ENCODE measurements around the gene LRRC4B.

Gene LRRC4B

DNA sequence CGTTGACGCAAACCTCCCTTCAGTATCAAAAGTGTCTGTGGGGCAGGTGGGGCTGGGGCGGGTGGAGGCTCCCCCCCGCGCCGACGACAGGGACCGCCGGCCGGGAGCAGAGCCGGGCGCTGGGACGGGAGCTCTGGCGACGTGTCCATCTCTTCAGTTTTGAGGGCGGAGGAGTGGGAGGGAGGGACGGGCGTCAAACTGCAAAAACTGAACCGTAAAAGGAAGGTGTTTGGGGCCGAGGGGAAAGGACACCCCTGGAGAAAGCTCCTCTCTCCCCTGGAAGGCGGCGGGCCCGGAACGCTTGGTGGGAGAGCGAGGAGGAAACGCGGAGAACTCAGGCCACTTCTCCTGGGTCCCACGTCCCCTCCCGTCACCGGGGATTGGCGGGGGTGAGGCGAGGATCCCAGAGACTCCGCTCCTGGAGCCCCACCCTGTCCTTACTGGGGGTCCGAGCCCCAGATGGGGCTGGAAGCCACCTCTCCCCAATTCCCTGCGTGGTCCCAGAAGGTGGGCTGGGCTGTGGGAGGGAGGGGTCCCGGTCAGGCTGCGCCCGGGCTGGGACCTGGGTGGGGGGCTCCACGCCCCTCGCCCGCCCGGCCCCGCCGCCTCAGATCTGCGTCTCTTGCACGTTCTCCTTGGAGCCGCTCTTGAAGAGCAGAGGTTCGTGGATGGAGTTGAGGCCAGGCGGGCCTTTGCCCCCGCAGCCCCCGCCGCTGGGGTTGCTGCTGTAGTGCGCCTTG is 51.1 kb downstream of the LRRC4B start:
- TF ChIP-seq, protein P1, sequence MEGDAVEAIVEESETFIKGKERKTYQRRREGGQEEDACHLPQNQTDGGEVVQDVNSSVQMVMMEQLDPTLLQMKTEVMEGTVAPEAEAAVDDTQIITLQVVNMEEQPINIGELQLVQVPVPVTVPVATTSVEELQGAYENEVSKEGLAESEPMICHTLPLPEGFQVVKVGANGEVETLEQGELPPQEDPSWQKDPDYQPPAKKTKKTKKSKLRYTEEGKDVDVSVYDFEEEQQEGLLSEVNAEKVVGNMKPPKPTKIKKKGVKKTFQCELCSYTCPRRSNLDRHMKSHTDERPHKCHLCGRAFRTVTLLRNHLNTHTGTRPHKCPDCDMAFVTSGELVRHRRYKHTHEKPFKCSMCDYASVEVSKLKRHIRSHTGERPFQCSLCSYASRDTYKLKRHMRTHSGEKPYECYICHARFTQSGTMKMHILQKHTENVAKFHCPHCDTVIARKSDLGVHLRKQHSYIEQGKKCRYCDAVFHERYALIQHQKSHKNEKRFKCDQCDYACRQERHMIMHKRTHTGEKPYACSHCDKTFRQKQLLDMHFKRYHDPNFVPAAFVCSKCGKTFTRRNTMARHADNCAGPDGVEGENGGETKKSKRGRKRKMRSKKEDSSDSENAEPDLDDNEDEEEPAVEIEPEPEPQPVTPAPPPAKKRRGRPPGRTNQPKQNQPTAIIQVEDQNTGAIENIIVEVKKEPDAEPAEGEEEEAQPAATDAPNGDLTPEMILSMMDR (IDR thresholded peaks at IDR 0.05; ENCODE audit: control extremely low read depth, extremely low read depth, low read depth, missing control alignments): no peak
- ChIA-PET POLR2A (interaction anchor here (0.6 kb wide), 1 partner anchor 29 kb away, joined by 4 read pairs; no protein-coding TSS in a partner anchor), CTCF (no interaction called here)
- DNase-seq (ENCODE audit: extremely low spot score): no peak

DNA sequence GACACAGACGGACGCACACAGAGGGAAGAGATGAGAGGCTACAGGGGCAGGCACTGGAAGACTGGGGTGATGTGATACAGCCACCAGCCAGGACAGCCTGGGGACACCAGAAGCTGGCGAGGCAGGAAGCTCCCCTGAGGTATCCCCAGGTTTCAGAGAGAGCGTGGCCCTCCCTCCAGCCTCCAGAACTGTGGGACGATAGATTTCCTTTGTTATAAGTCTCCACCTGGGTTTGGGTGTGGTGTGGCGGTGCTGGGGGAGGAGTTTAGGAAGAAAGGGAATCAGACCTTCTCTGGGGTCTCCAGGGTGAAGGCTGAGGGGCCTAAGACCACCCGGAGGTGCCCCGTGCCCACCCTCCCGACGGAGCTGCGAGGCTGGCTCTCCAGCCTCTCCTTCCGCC is 51.8 kb downstream of the LRRC4B start:
- POLR2A ChIA-PET: interaction anchor here (0.6 kb wide), 1 partner anchor 28 kb away, joined by 4 read pairs; no protein-coding TSS in a partner anchor
- CTCF ChIA-PET: interaction anchor here (2.5 kb wide), 1 partner anchor 21 kb away, joined by 9 read pairs; no protein-coding TSS in a partner anchor
- no peak for DNase-seq (ENCODE audit: extremely low spot score)
- TF ChIP-seq, protein P1 (IDR thresholded peaks at IDR 0.05; ENCODE audit: control extremely low read depth, extremely low read depth, low read depth, missing control alignments): no peak

DNA sequence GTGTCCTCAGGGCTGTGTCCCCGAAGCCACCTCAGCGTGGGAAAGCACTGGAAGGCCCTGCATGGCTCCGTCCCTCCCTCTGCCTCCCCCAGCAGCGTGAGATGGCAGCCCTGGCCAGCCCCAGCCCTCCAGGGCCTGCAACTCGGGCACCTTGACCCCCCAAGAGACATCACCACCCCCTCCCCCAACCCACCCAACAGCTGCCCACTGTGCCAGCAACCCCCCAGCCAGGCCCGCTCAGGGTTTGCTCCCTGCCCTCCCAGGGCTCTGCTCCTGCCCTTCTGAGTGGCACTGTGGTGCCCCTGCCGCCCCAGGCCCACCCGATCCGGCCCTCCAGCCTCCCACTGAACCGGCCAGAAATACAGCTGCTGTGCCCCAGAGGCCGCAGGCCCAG is 53.1 kb downstream of the LRRC4B start:
- DNase-seq (ENCODE audit: extremely low spot score): no peak
- ChIA-PET CTCF (interaction anchor here (1.4 to 2.5 kb wide), 2 partner anchors 22 to 41 kb away, joined by 3 to 9 read pairs; no protein-coding TSS in a partner anchor), POLR2A (no interaction called here)
- TF ChIP-seq, protein P1 (IDR thresholded peaks at IDR 0.05; ENCODE audit: control extremely low read depth, extremely low read depth, low read depth, missing control alignments): no peak

DNA sequence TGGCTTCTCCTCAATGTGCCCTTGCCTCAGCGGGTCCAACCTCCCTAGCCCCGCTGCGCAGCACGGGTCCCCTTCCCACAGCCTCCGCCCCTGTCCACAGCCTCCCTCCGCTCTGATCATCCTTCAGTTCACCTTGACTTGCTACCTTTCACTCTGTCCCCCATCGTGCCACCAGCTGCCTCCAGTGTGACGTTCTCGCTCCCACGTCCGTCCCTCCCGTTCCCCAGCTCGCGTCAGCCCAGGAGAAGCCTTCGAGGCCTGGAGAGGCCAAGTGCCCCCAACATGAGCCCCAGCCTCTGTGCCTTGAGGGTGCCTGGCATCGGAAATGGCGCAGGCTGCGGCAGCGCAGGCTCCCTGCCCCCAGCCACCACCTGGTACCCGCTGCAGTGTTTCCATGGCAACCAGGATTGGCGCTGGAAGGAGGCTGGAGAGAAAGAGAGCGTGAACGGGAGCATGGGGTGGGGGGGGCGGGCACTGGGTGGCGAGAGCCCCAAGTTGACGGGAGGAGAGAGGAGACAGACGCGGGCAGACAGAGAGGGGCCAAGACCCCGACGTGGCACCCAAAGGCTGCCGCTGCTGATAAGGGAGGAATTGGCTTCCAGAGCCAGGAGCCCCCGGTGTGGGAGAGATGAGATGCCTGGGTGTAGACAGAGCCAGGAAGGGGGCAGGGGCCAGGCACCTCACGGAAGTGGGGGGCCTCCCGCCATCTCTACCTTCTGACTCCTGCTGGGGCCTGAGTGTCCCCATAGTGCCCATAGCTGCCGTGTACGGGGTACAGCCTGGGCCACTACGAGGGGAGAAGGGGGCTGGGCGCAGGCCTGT is 53.7 kb downstream of the LRRC4B start:
- no peak for DNase-seq (ENCODE audit: extremely low spot score)
- POLR2A ChIA-PET: no interaction called here
- TF ChIP-seq, protein P1 (IDR thresholded peaks at IDR 0.05; ENCODE audit: control extremely low read depth, extremely low read depth, low read depth, missing control alignments): no peak
- CTCF ChIA-PET: interaction anchor here (1.4 to 2.5 kb wide), 2 partner anchors 23 to 42 kb away, joined by 3 to 9 read pairs; no protein-coding TSS in a partner anchor

DNA sequence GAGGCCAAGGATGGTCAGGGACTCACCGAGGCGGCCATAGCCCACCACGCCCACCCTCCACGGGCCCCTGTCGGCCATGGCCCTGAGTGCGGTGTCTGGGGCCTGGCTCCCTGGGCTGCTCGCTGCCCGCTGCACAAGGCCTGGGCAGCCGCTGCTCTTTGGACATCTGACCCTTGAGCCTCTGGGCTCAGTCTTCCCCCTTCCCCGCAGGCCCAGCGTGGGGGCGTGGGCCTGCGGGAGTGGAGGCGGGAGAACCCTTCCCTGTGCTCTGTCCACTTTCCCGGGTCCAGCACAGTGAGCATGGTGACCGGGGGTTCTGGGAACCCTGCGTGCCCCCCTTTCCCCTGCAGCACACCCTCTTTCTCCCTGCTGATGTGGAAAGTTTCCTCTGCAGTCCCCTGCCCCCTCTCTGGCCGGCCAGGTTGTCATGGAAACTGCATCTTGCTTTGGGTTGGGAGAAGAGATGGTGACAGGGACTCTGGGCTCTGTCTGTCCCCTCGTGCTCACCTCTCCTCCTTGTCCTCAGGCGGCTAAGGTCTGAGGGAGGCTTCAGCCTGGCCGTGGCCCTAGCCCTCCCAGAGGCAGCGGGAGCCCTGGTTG is 54.4 kb downstream of the LRRC4B start, which contains the start of gene ASPDH:
Gene ASPDH, minus strand, starts transcription at position 168 of the 600 bp plus-strand sequence. Its CDS starts 90 bp downstream, at position 78.
- no peak for DNase-seq (ENCODE audit: extremely low spot score)
- ChIA-PET POLR2A (no interaction called here), CTCF (interaction anchor here (1.4 kb wide), 1 partner anchor 42 kb away, joined by 3 read pairs; no protein-coding TSS in a partner anchor)
- TF ChIP-seq, protein P1 (IDR thresholded peaks at IDR 0.05; ENCODE audit: control extremely low read depth, extremely low read depth, low read depth, missing control alignments): no peak

Measured in GM10248 (cell line).